Hepatocyte (in vitro differentiated cells): ENCODE data around the gene KIAA1671.

Experiments used
- EZH2 ChIP-seq: fragments of 200-600 bp; sonication (generic); IDR thresholded peaks from 2 replicates; pipeline ENCODE4 v1.6.1; 2016; ENCODE audit warnings: antibody characterized with exemption, mild to moderate bottlenecking, borderline replicate concordance
- TF ChIP-seq, protein P1 (sequence below): fragments of 200-600 bp; sonication (generic); IDR thresholded peaks from 2 replicates; pipeline ENCODE4 v1.5.1; 2016; ENCODE audit warnings: antibody characterized with exemption, mild to moderate bottlenecking; ENCODE audit not compliant: poor library complexity

GRCh38 chr22:24938741-24939341 lies 13.7 kb upstream of the KIAA1671 start:
- TF ChIP-seq, protein P1, sequence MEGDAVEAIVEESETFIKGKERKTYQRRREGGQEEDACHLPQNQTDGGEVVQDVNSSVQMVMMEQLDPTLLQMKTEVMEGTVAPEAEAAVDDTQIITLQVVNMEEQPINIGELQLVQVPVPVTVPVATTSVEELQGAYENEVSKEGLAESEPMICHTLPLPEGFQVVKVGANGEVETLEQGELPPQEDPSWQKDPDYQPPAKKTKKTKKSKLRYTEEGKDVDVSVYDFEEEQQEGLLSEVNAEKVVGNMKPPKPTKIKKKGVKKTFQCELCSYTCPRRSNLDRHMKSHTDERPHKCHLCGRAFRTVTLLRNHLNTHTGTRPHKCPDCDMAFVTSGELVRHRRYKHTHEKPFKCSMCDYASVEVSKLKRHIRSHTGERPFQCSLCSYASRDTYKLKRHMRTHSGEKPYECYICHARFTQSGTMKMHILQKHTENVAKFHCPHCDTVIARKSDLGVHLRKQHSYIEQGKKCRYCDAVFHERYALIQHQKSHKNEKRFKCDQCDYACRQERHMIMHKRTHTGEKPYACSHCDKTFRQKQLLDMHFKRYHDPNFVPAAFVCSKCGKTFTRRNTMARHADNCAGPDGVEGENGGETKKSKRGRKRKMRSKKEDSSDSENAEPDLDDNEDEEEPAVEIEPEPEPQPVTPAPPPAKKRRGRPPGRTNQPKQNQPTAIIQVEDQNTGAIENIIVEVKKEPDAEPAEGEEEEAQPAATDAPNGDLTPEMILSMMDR, result peak; percentile 77
- TF ChIP-seq EZH2, result no peak
